Measurements from ENCODE around the gene RAB5B. TPM values are rescaled to one million over a fixed set of nuclear protein-coding genes. Genes with fewer than 3 reads are reported as not detected.

Gene RAB5B
- total RNA-seq, 1 experiment from 2014 or later, result 44.5 TPM

DNA sequence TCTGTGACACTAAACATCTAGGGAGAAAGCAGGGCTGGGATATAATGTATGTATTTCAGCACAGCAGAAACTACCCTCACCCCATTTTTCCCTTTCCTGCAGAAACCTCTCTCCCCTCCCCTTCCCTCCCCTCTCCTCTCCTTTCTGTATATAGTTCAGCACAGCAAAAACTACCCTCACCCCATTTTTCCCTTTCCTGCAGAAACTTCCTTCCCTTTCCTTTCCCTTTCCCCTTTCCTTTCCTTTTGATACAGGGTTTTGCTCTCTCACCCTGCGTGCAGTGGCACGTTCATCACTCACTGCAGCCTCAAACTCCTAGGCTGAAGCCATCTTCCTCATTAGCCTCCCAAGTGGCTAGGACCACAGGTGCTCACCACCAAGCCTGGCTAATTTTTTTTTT, 10.1 kb upstream of the RAB5B start:
- H3K4me2 ChIP-seq (ENCODE audit: low read length), result no peak overlapping the region
- POLR2A ChIA-PET, result no interaction called here
- CTCF ChIA-PET, result no interaction called here
- intact Hi-C loops (cut with micrococcal nuclease), result no loop called here
- no peak overlapping the region for H2AFZ ChIP-seq (ENCODE audit: low read depth, low read length, poor library complexity, severe bottlenecking)
- H3K36me3 ChIP-seq (ENCODE audit: control insufficient read depth in 1 of 2, insufficient read depth in 2 of 2, low read length in 2 of 2), result peaks cover 7 to 9% of the 10 kb centered on the region in 2 experiments; a peak in 3 of 4 replicates
- H3K9ac ChIP-seq (ENCODE audit: low read length), result no peak overlapping the region
- TF ChIP-seq EZH2phosphoT487 (IDR thresholded peaks at IDR 0.05; ENCODE audit: borderline replicate concordance) (no peak), ZNF274 (IDR thresholded peaks at IDR 0.05; ENCODE audit: low read depth, low read length) (no peak), JUND (IDR thresholded peaks at IDR 0.05) (no peak), YY1 (IDR thresholded peaks at IDR 0.05; ENCODE audit: extremely low read depth, insufficient replicate concordance, low read depth, low read length) (no peak), POLR2A (IDR thresholded peaks at IDR 0.05; ENCODE audit: borderline replicate concordance, extremely low read depth, insufficient read depth, insufficient read length) (no peak), SP1 (IDR thresholded peaks at IDR 0.05; ENCODE audit: low read depth) (no peak), EZH2 (IDR thresholded peaks at IDR 0.05) (no peak), ELF1 (IDR thresholded peaks at IDR 0.05; ENCODE audit: borderline replicate concordance, low read depth) (no peak), RAD21 (IDR thresholded peaks at IDR 0.05; ENCODE audit: low read depth) (no peak), SIN3A (IDR thresholded peaks at IDR 0.05; ENCODE audit: low read depth) (no peak), SRF (IDR thresholded peaks at IDR 0.05; ENCODE audit: low read depth) (no peak), CBX3 (IDR thresholded peaks at IDR 0.05; ENCODE audit: low read depth) (no peak), TCF7L2 (IDR thresholded peaks at IDR 0.05; ENCODE audit: borderline replicate concordance, extremely low read depth, insufficient read depth, insufficient read length) (no peak), EGR1 (IDR thresholded peaks at IDR 0.05; ENCODE audit: low read depth) (no peak)
- TF ChIP-seq, protein P1, sequence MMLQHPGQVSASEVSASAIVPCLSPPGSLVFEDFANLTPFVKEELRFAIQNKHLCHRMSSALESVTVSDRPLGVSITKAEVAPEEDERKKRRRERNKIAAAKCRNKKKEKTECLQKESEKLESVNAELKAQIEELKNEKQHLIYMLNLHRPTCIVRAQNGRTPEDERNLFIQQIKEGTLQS (IDR thresholded peaks at IDR 0.05), result no peak
- TF ChIP-seq, protein P2, sequence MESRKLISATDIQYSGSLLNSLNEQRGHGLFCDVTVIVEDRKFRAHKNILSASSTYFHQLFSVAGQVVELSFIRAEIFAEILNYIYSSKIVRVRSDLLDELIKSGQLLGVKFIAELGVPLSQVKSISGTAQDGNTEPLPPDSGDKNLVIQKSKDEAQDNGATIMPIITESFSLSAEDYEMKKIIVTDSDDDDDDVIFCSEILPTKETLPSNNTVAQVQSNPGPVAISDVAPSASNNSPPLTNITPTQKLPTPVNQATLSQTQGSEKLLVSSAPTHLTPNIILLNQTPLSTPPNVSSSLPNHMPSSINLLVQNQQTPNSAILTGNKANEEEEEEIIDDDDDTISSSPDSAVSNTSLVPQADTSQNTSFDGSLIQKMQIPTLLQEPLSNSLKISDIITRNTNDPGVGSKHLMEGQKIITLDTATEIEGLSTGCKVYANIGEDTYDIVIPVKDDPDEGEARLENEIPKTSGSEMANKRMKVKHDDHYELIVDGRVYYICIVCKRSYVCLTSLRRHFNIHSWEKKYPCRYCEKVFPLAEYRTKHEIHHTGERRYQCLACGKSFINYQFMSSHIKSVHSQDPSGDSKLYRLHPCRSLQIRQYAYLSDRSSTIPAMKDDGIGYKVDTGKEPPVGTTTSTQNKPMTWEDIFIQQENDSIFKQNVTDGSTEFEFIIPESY (IDR thresholded peaks at IDR 0.05; ENCODE audit: extremely low read depth, insufficient replicate concordance, low read length), result no peak
- TF ChIP-seq, protein P3, sequence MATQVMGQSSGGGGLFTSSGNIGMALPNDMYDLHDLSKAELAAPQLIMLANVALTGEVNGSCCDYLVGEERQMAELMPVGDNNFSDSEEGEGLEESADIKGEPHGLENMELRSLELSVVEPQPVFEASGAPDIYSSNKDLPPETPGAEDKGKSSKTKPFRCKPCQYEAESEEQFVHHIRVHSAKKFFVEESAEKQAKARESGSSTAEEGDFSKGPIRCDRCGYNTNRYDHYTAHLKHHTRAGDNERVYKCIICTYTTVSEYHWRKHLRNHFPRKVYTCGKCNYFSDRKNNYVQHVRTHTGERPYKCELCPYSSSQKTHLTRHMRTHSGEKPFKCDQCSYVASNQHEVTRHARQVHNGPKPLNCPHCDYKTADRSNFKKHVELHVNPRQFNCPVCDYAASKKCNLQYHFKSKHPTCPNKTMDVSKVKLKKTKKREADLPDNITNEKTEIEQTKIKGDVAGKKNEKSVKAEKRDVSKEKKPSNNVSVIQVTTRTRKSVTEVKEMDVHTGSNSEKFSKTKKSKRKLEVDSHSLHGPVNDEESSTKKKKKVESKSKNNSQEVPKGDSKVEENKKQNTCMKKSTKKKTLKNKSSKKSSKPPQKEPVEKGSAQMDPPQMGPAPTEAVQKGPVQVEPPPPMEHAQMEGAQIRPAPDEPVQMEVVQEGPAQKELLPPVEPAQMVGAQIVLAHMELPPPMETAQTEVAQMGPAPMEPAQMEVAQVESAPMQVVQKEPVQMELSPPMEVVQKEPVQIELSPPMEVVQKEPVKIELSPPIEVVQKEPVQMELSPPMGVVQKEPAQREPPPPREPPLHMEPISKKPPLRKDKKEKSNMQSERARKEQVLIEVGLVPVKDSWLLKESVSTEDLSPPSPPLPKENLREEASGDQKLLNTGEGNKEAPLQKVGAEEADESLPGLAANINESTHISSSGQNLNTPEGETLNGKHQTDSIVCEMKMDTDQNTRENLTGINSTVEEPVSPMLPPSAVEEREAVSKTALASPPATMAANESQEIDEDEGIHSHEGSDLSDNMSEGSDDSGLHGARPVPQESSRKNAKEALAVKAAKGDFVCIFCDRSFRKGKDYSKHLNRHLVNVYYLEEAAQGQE (IDR thresholded peaks at IDR 0.05; ENCODE audit: low read depth), result no peak
- TF ChIP-seq, protein P4, sequence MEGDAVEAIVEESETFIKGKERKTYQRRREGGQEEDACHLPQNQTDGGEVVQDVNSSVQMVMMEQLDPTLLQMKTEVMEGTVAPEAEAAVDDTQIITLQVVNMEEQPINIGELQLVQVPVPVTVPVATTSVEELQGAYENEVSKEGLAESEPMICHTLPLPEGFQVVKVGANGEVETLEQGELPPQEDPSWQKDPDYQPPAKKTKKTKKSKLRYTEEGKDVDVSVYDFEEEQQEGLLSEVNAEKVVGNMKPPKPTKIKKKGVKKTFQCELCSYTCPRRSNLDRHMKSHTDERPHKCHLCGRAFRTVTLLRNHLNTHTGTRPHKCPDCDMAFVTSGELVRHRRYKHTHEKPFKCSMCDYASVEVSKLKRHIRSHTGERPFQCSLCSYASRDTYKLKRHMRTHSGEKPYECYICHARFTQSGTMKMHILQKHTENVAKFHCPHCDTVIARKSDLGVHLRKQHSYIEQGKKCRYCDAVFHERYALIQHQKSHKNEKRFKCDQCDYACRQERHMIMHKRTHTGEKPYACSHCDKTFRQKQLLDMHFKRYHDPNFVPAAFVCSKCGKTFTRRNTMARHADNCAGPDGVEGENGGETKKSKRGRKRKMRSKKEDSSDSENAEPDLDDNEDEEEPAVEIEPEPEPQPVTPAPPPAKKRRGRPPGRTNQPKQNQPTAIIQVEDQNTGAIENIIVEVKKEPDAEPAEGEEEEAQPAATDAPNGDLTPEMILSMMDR (IDR thresholded peaks at IDR 0.05 in 2 of 3, conservative IDR thresholded peaks at IDR 0.05 in 1 of 3; ENCODE audit: borderline replicate concordance in 1 of 3, insufficient read depth in 1 of 3, low read depth in 2 of 3, low read length in 2 of 3), result no peak
- TF ChIP-seq, protein P5, sequence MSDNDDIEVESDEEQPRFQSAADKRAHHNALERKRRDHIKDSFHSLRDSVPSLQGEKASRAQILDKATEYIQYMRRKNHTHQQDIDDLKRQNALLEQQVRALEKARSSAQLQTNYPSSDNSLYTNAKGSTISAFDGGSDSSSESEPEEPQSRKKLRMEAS (IDR thresholded peaks at IDR 0.05), result no peak
- no peak overlapping the region for H3K4me3 ChIP-seq (replicated peaks in 1 of 2; ENCODE audit: low read depth in 1 of 2, low read length in 2 of 2)
- no peak for DNase-seq (ENCODE audit: low read depth, low spot score)
- H3K27ac ChIP-seq (ENCODE audit: low read depth, low read length), result no peak overlapping the region
- ATAC-seq, result no peak
- no peaks in the 10 kb centered on the region for H3K27me3 ChIP-seq (ENCODE audit: insufficient read depth, low read length)
- no peaks in the 10 kb centered on the region for H3K9me3 ChIP-seq (ENCODE audit: control insufficient read depth in 1 of 2, insufficient read depth in 1 of 2, low read depth in 1 of 2, low read length in 2 of 2)
- peaks cover 8 to 16% of the 10 kb centered on the region in 2 experiments for H3K4me1 ChIP-seq (ENCODE audit: control insufficient read depth in 1 of 2, insufficient read depth in 2 of 2, low read length in 2 of 2)
- no peaks in the 10 kb centered on the region for H3K9me2 ChIP-seq (ENCODE audit: insufficient read depth)
- BruUV-seq (replicated peaks), result no TSS peak
- RAD21 ChIA-PET (ENCODE audit: low non-redundant PET in 1 of 2, low total read pairs in 2 of 2, uncharacterized antibody in 2 of 2, unreplicated experiment in 2 of 2), result no interaction called here
- H3K79me2 ChIP-seq (ENCODE audit: insufficient read depth, low read length), result peaks cover 21% of the 10 kb centered on the region
- H4K20me1 ChIP-seq (ENCODE audit: insufficient read depth), result no peaks in the 10 kb centered on the region
